Neural cell (in vitro differentiated cells): Measurements from ENCODE around the gene EMCN. TPM values are rescaled to one million over a fixed set of nuclear protein-coding genes. Genes with fewer than 3 reads are reported as not detected.

Source experiments
- H2AFZ ChIP-seq: fragments of 200-600, 300-800 bp; sonication (generic), shearing (Covaris generic); 2 replicates; pipeline ENCODE4 v1.6.0; 2014; ENCODE audit warnings: low read depth, mild to moderate bottlenecking, antibody characterized with exemption, low read length, moderate library complexity
- H3F3A ChIP-seq: fragments of 200-600 bp; shearing (Covaris generic); 2 replicates; pipeline ENCODE4 v1.6.1; 2016; ENCODE audit warnings: mild to moderate bottlenecking, moderate library complexity, mixed read lengths, antibody characterized with exemption, low read length; ENCODE audit not compliant: insufficient read depth, poor library complexity, severe bottlenecking
- H3K27ac ChIP-seq: fragments of 200-600, 300-800 bp; sonication (generic), shearing (Covaris generic); 2 replicates; pipeline ENCODE4 v1.5.1; 2014; ENCODE audit warnings: mild to moderate bottlenecking, low read length, moderate library complexity
- H3K27me3 ChIP-seq: fragments of 300-800, 200-600 bp; sonication (generic), shearing (Covaris generic); 2 replicates; pipeline ENCODE4 v1.6.0; 2014; ENCODE audit warnings: mild to moderate bottlenecking, low read depth, low read length, moderate library complexity; ENCODE audit not compliant: insufficient read depth
- H3K36me3 ChIP-seq: fragments of 300-800, 200-600 bp; sonication (generic), shearing (Covaris generic); 2 replicates; pipeline ENCODE4 v1.5.1; 2014; ENCODE audit warnings: mild to moderate bottlenecking, antibody characterized with exemption, low read length, moderate library complexity; ENCODE audit not compliant: insufficient read depth
- H3K4me2 ChIP-seq: fragments of 300-800, 200-600 bp; sonication (generic), shearing (Covaris generic); 2 replicates; pipeline ENCODE4 v1.6.0; 2014; ENCODE audit warnings: mild to moderate bottlenecking, low read length
- H3K4me3 ChIP-seq: fragments of 300-800, 200-600 bp; sonication (generic), shearing (Covaris generic); 2 replicates; pipeline ENCODE4 v1.5.1; 2014; ENCODE audit warnings: mild to moderate bottlenecking, low read length, moderate library complexity
- H3K79me2 ChIP-seq: fragments of 200-600 bp; shearing (Covaris generic); replicated peaks from 2 replicates; pipeline ENCODE4 v1.6.0; 2014; ENCODE audit warnings: mild to moderate bottlenecking, low read length, moderate library complexity; ENCODE audit not compliant: insufficient read depth
- H3K9ac ChIP-seq: fragments of 300-800, 200-600 bp; sonication (generic), shearing (Covaris generic); 2 replicates; pipeline ENCODE4 v1.6.1; 2016; ENCODE audit warnings: mild to moderate bottlenecking, low read length, mixed read lengths
- H3K9me2 ChIP-seq: fragments of 200-600 bp; shearing (Covaris generic); 2 replicates; pipeline ENCODE4 v1.6.1; 2016; ENCODE audit warnings: mild to moderate bottlenecking, low read length, mixed read lengths; ENCODE audit not compliant: insufficient read depth
- H3K9me3 ChIP-seq: fragments of 200-600, 300-800 bp; sonication (generic), shearing (Covaris generic); 2 replicates; pipeline ENCODE4 v1.6.1; 2016; ENCODE audit warnings: mild to moderate bottlenecking, mixed run types, low read length, moderate library complexity, mixed read lengths
- H4K20me1 ChIP-seq: fragments of 200-600 bp; shearing (Covaris generic); 2 replicates; pipeline ENCODE4 v1.6.1; 2016; ENCODE audit warnings: mild to moderate bottlenecking, mixed run types; ENCODE audit not compliant: insufficient read depth
- EP300 ChIP-seq: fragments of 450-650 bp; conservative IDR thresholded peaks from 2 replicates; pipeline ENCODE4 v1.6.1; 2014; ENCODE audit warnings: antibody characterized with exemption, mild to moderate bottlenecking, moderate library complexity; ENCODE audit not compliant: poor library complexity, severe bottlenecking
- EZH2 ChIP-seq: fragments of 200-600, 300-800 bp; shearing (Covaris generic), sonication (generic); IDR thresholded peaks from 2 replicates; pipeline ENCODE4 v1.6.1; 2014; ENCODE audit warnings: antibody characterized with exemption, low read length, borderline replicate concordance, mild to moderate bottlenecking; ENCODE audit not compliant: insufficient read depth, poor library complexity, severe bottlenecking
- MXI1 ChIP-seq: fragments of 450-650 bp; conservative IDR thresholded peaks from 2 replicates; pipeline ENCODE4 v1.6.1; 2014; ENCODE audit warnings: antibody characterized with exemption, mild to moderate bottlenecking; ENCODE audit not compliant: poor library complexity, severe bottlenecking
- POLR2AphosphoS5 ChIP-seq: IDR thresholded peaks from 2 replicates; pipeline ENCODE4 v1.6.1; 2012
- RAD21 ChIP-seq: fragments of 450-650 bp; conservative IDR thresholded peaks from 2 replicates; pipeline ENCODE4 v1.6.1; 2014; ENCODE audit warnings: antibody characterized with exemption, mild to moderate bottlenecking, moderate library complexity
- SMC3 ChIP-seq: fragments of 450-650 bp; conservative IDR thresholded peaks from 2 replicates; pipeline ENCODE4 v1.6.1; 2014; ENCODE audit warnings: antibody characterized with exemption, mild to moderate bottlenecking, moderate library complexity; ENCODE audit not compliant: poor library complexity
- TAF1 ChIP-seq: IDR thresholded peaks from 2 replicates; pipeline ENCODE4 v1.6.1; 2012; ENCODE audit warnings: low read depth
- polyA plus RNA-seq: library from polyadenylated mRNA; depleted of rRNA; stranded (reverse); fragments of >200 nt; gene quantifications from 2 replicates; pipeline ENCODE4 v1.2.3, GENCODE V29; 2014
- TF ChIP-seq, protein P1 (sequence below): fragments of 450-650 bp; IDR thresholded peaks from 2 replicates; pipeline ENCODE4 v1.5.1; 2014; ENCODE audit warnings: antibody characterized with exemption, mild to moderate bottlenecking, moderate library complexity; ENCODE audit not compliant: poor library complexity, severe bottlenecking
- TF ChIP-seq, protein P2 (sequence below): IDR thresholded peaks from 2 replicates; pipeline ENCODE4 v1.6.1; 2012; ENCODE audit warnings: borderline replicate concordance

EMCN gene
- polyA plus RNA-seq, 1 donor from 2014 or later: 0.77 TPM

DNA sequence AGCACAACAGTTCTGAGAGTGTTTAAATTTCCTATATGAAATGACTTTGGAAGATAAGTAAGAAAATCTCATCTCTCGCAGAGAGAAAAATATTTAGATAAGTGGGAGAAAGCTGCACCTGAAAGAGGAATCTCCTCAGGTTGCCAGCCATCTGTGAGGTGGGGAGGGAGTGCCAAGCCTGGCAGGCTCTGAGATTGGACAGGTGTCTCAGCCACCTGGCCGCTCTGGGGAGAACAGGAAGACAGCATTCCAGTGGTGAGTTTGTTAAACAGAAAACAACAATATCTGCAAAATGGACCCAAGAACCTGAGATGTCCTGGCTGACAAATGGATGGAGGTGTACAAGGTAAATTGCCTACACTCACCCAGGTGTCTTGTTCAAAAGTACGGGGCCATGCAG, 31.3 kb downstream of the EMCN start:
- Histone ChIP-seq H3K27ac (no peak overlapping the region), H3K9ac (no peak overlapping the region), H3F3A (no peaks in the 10 kb centered on the region), H3K79me2 (no peaks in the 10 kb centered on the region), H2AFZ (no peak overlapping the region), H3K4me2 (no peak overlapping the region), H3K4me3 (no peak overlapping the region), H3K9me2 (no peaks in the 10 kb centered on the region), H3K36me3 (no peaks in the 10 kb centered on the region), H4K20me1 (no peaks in the 10 kb centered on the region), H3K27me3 (no peaks in the 10 kb centered on the region), H3K9me3 (no peaks in the 10 kb centered on the region)
- TF ChIP-seq RAD21 (no peak), EP300 (no peak), TAF1 (no peak), POLR2AphosphoS5 (no peak), EZH2 (no peak), SMC3 (no peak), MXI1 (no peak)
- TF ChIP-seq, protein P1, sequence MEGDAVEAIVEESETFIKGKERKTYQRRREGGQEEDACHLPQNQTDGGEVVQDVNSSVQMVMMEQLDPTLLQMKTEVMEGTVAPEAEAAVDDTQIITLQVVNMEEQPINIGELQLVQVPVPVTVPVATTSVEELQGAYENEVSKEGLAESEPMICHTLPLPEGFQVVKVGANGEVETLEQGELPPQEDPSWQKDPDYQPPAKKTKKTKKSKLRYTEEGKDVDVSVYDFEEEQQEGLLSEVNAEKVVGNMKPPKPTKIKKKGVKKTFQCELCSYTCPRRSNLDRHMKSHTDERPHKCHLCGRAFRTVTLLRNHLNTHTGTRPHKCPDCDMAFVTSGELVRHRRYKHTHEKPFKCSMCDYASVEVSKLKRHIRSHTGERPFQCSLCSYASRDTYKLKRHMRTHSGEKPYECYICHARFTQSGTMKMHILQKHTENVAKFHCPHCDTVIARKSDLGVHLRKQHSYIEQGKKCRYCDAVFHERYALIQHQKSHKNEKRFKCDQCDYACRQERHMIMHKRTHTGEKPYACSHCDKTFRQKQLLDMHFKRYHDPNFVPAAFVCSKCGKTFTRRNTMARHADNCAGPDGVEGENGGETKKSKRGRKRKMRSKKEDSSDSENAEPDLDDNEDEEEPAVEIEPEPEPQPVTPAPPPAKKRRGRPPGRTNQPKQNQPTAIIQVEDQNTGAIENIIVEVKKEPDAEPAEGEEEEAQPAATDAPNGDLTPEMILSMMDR: no peak
- TF ChIP-seq, protein P2, sequence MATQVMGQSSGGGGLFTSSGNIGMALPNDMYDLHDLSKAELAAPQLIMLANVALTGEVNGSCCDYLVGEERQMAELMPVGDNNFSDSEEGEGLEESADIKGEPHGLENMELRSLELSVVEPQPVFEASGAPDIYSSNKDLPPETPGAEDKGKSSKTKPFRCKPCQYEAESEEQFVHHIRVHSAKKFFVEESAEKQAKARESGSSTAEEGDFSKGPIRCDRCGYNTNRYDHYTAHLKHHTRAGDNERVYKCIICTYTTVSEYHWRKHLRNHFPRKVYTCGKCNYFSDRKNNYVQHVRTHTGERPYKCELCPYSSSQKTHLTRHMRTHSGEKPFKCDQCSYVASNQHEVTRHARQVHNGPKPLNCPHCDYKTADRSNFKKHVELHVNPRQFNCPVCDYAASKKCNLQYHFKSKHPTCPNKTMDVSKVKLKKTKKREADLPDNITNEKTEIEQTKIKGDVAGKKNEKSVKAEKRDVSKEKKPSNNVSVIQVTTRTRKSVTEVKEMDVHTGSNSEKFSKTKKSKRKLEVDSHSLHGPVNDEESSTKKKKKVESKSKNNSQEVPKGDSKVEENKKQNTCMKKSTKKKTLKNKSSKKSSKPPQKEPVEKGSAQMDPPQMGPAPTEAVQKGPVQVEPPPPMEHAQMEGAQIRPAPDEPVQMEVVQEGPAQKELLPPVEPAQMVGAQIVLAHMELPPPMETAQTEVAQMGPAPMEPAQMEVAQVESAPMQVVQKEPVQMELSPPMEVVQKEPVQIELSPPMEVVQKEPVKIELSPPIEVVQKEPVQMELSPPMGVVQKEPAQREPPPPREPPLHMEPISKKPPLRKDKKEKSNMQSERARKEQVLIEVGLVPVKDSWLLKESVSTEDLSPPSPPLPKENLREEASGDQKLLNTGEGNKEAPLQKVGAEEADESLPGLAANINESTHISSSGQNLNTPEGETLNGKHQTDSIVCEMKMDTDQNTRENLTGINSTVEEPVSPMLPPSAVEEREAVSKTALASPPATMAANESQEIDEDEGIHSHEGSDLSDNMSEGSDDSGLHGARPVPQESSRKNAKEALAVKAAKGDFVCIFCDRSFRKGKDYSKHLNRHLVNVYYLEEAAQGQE: no peak

DNA sequence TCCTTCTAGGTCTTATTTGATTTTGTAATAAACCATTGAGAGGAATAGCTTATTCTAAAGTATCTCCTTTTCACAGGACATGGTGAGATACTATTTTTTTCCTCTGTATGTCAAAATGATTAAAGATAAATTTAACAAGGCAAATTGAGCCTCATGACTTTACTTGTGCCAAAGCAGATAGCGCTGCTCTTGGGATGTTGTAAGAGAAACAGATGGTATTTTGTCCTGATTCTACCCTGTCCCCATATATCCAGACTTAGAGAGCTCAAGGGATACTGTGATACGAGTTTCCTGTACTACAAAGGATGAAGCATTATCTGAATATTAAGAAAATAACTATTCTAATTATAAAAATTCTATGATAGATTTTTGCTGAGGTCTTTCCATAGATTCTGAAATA, 34.0 kb downstream of the EMCN start:
- H3F3A ChIP-seq: no peaks in the 10 kb centered on the region
- H3K27ac ChIP-seq: no peak overlapping the region
- no peaks in the 10 kb centered on the region for H3K79me2 ChIP-seq
- H2AFZ ChIP-seq: no peak overlapping the region
- H3K36me3 ChIP-seq: no peaks in the 10 kb centered on the region
- H3K9ac ChIP-seq: no peak overlapping the region
- H4K20me1 ChIP-seq: no peaks in the 10 kb centered on the region
- H3K4me2 ChIP-seq: no peak overlapping the region
- no peaks in the 10 kb centered on the region for H3K27me3 ChIP-seq
- H3K9me2 ChIP-seq: no peaks in the 10 kb centered on the region
- H3K9me3 ChIP-seq: no peaks in the 10 kb centered on the region
- no peak overlapping the region for H3K4me3 ChIP-seq
- TF ChIP-seq, protein P2: no peak
- TF ChIP-seq EZH2 (no peak), RAD21 (no peak), EP300 (no peak), TAF1 (no peak), SMC3 (no peak), POLR2AphosphoS5 (no peak), MXI1 (no peak)
- TF ChIP-seq, protein P1: no peak
